Stimulated activated CD4-positive, alpha-beta T cell treated with anti-CD3 and anti-CD28 coated beads, TNF-alpha, amount 100 ng/mL, for 24 hours (primary cell): ENCODE results near the gene SKAP1.

Experiments
- DNase-seq, 3 experiments: peaks; one replicate each; pipeline ENCODE4 v3.0.0-alpha.2; 2020; ENCODE audit warnings: low read depth in 3 of 3

The SKAP1 gene

DNA sequence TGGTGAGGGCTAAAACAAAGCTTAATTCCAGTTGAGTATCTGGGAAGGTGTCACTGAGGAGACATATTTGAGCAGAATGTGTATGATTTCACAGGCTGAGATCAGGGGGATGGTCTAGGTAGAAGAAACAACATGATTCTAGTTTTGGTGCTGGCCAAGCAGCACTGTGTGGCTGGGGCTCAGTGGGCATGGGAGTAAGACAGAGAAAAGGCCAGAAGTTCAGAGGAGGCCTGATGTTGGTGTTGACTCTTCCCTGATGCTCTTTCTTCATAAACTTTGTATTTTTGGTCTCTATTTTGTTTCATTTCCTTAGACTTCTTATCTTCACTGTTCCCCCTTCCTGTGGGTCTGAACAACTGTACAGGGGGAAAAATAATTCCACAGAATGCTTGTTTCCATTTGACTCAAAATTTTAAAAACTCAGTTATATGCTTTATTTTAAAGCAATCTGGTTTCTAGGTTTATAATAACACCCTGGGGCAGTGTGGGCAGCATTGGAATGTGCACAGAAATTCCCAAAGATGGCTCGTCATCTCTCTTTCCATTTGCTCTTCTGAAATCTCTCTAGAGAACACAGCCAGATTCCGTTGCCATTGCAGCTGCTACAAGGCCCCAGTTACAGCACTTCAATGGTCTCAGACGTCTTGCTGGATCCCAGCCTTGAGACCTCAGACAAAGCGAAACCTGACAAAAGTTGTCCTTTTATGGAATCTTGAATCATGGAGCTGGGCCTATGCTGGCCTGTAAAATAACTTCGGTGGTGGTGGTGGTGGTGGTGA, 254.1 kb downstream of the SKAP1 start:
- no peak for DNase-seq

DNA sequence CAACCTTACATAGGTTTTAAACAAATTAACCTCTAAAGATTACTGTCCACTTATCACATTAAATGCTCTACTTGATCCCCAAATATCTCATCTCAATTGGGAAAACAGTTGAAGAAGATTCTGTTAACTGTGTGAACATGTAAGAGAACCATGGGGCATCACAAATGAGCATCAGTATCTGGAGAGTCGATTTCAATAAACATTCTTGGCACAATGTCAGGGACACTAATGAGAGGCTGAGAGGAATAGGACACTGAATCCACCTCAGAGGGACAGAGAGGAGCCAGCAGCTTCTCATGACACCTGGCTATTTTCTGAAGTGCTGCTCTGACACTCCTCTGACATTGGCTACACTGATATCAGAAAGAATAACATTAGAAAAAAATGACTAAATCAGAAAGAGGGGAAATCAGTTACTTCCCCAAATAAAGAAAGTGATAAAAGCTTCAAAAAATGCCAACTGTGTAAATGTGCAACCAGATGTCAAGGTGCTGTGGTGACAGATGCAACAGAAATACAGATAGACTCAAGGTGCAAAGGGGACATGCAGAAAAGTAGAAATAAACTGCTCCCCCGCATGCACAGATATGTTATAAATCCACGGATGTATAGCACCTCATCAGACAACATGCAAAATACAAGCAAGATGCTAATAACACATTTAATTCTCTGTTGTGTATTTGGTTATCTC, 255.0 kb downstream of the SKAP1 start:
- DNase-seq: no peak

DNA sequence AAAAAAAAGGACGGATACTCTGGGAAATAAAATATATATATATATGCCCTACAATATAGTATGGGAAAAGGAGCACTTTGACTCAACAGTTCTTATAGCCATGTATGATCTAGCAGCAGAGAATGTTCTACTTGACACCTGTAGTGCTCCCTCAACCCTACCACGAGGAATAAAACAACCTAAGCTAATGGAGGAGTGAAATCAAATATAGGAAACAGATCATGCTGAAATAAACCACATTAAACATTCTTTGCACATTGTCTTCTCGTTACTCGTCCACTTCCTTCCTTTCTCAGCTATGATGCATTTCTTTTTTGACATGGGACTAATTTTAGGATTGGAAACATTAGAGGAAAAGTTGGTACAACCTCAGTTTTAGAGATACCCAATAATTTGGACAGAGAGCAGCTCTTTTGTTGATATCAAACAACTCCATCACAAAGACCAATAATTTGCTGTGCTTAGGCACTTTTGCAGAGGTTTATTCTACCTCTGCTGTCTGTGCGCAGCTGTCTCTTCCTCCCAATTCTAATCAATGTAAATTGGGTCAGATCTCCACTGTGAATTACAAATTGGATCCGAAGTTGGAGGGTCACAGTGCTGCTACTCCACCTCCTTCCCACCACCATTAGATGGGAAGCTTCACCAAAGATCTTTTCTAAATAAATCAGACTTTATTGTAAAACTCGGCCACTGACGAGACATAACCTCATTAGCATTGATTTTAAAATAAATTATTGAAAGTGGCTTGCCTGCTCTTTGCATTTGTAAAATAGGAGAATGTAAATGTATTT, 256.6 kb downstream of the SKAP1 start:
- DNase-seq: no peak

DNA sequence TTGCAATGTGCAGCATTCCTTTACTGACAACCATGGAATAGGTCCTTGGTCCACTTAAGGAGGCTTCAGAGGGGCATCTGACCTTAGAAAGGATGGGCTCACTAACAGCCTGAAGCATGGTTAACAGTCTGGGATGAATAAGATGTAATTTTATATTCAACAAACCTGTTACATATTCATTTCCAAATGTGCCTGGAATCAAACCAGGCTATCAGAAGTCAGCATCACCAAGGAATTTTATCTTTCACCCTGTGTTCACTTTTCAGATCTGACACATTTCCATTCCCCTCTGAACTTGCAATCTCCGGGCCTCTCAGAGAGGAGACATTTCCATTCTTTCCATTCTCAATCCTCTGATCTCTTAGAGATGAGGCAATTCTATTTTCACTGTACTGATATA, 260.1 kb downstream of the SKAP1 start:
- no peak for DNase-seq

DNA sequence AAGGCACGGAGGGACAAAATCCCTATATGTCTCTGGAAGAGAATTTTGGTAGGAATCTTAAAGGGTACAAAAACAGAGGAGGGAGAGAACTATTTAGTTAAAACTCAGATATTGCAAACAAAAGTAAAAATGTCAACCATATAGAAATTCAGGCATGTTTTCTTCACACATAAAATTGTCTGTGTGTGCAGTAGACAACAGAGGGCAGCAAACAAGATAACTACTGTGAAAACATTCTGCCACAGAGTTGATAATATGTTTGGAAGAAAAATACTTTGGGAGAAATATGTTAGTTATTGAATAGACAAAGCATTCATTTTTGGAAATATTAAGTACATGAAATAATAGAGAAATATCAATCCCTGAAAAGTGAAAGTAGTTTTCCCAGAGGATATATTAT, 266.2 kb downstream of the SKAP1 start:
- DNase-seq: no peak

DNA sequence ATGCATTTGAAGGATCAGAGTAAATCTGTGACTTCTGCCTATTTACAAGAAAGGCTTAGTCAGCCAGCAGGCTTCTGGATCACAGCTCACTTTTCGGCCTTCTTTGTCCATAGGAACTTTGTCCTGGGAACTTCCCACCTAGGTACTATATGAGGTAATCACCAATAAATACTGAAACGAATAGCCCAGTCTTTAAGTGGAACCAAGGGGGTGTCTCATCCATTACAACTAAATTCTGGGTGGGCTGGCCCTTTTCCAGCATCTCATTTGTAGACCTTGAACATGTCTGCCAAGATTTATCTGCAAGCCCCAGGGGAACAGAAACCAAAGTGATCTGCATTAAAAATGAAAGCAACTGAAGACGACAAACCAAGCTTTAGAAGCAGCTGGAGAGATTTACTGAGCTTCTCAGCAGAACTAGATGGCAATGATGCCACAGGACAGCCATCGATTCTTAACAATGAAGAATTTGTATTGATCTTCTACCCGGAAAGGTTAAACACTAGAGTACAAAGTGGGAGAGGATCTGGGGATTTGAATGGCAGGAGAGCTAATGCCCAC, 267.0 kb downstream of the SKAP1 start:
- no peak for DNase-seq

DNA sequence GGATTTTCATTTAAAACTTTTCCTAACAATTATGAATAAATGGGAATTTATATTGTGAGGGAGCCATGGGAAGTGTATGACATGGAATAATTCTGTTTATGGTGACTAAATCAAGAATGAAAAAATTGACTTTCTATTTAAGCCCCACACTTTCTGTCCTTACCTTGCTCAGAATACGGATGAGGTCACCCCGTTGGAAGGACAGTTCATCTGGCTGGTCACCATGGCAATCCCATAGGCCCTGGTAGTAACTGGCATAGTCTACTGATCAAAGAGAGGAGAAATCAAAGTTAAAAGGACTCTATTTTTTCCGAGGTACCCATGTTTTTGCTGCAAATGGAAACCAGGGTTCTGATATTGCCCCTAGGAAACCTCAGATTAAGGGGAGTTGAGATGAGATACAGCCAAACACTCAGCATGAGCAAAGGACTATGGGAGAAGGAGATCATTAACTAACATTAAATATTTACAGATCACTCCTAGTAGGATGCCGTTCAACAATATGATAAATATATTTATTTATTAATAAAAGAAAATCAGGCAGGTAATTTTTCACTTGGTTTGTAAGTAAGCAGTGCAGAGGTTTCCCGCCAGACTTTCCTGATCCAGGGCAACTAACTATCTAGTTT, 267.6 kb downstream of the SKAP1 start:
- no peak for DNase-seq

DNA sequence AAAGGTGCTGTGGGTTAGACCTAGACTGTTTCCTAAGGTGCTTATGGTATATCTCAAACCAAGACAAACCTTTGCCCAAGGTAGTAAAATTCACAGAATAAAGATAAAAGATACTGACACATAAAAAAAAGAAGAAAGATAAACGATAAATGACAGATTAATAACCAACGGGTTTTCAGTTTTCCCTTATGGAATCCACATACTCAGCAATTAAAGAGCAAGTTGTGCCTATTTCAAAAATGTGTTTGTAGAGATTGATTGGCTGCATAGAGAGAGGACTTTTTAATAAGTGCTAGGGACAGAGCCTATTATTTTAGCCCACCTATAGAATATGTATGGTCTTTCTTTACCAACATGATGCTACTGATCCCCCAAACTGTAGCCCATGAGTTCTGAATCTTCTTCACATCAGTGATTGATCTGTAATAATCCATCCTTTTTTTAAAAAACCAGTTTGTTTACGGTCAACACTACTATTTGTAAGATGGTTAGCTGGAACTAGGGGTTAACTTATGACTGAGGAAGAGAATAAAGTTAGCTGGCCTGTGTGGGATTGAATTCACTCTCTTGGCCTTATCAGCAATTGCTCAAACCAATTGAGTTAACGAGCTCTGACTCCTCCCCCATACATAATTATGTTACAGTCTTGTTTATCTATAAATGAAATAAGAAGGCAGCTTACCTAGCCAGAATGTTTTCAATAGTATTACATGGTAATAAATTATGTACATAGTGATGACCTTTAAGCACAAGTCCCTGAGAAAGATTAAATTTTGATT, 268.7 kb downstream of the SKAP1 start:
- DNase-seq: no peak

DNA sequence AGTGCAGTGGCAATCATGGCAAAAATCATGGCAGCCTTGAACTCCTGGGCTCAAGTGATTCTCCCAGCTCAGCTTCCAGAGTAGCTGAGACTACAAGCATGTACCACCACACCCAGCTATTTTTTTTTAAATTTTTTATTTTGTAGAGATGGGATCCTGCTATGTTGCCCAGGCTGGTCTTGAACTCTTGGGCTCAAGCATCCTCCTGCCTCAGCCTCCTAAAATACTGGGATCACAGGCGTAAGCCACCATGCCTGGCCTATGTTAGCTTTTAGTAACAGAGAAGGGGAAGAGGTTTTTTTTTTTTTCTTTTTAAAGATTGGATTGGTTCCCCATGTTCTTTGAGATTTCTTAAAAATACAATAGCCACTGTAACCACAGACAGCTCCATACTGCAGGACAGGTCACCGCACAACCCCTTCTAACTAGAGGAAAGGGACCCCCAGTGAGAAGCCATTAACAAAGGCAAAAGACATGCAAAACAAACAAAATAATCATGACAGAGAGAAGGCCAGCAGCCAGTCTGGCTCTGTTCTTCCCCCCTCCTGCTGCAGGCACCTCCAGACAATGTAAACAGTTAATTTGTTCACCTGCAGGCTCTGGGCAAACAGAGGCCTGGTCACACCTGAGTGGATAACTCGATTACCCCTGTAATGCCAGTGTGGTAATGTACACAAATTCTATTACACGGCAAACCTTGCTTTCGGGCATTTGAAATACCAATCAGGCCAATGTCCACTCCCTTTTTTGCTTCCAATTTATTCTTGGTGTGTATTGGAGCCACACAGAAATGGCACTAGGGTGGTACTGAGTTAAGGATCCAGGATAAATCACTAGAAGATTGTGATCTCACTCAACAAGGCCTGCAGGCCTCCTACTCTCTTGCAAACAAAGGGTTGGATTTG, 269.6 kb downstream of the SKAP1 start:
- DNase-seq: no peak

DNA sequence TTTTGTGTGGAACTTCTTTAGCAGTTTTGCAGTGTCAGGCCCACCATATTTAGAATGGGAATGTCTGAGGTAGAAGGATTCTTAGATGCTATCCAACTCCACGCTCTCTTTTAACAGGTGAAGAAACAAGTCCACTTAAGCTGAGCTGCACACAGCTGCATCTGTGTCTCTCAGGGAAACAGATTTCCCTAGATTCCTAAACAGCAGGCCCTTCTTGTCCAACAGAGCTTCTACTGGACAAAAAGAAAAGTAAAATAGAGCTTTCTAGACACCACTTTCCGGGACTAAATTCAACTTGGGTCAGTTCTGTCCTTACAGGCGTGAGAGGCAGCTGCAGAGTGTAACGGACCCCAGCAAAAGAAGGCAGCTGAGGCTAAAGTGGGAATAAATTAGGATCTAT, 270.8 kb downstream of the SKAP1 start:
- no peak for DNase-seq

DNA sequence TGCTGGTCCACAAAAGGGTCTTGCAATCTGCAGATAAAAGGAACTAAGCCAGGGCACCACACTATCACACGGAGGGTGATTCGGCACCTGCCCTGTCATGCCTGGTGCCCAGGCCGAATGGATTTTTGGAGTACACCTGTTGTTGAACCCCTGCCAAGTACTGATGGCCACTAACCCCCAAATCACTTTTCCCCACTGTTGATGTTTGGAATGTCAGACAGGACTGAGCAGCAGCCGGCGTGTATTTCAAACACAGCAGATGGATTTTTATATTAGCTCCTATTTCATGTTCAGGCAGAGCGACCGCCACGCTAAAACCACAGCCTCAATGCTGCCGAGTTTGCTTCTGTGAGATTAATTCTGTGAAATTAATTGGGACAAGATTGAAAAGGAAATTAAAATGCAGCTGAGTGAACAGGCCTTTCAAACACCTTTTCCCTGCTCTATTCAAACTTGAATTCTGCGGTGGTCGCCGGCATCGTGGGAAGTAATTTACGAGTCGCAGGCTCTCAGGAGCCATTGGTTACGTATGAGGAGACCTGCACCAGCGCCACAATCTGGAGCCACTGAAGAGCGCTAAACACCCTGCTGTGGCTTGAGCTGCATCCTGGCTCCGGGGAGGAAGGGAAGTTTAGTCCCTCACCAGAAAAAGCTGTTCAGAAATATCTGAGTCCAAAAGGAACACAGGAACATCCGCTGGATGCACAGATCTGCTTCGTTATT, 274.0 kb downstream of the SKAP1 start:
- no peak for DNase-seq

DNA sequence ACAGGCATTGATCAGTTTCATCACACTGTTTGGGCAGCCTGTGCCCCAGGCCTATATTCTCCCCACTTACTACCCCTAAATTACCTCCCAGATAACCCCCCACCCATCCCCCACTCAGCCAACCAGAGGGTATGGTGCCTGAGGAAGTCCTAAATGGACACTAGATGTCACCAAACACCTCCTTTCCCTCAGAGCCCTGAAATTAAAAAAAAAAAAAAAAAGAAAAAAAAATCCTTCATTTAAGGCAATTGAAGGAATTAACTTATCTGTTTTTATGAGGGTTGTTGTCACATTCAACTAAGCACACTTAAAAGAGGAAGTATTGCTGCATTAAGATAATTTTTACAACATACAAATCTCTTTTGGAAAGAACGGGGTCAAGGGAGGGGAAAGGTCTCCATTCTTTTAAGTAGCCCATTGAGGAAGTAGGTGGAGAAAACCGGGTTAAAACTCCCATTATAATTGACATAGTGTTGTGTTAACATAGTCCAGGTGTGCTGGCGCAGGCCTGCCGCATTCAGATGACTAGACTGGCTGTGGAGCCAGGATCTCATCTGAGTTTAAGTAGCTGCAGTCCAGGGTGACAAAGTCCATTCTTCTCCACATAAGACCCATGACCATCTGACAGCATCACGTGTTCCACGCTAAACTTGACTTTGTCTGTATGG, 276.2 kb downstream of the SKAP1 start:
- peak in 1 of 3 experiments; percentile 5 for DNase-seq

DNA sequence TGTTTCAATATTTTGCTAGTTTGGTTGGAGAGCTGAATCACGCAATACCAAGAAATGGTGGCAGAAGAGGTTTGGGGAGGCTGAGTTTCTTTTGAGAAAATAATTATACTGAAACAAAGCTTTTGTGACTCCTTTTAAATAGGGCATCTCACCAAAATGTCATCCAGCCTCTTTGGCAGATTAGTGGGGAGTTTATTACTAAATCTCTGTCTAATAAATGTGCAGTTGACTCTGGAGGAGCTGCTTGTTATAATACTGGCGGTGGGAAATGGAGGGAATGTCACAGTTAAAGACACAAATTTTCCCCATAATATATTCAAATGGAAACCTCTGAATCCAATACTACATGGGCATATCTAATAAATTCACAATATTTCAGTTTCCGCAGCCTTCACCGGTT, 277.7 kb downstream of the SKAP1 start:
- no peak for DNase-seq

DNA sequence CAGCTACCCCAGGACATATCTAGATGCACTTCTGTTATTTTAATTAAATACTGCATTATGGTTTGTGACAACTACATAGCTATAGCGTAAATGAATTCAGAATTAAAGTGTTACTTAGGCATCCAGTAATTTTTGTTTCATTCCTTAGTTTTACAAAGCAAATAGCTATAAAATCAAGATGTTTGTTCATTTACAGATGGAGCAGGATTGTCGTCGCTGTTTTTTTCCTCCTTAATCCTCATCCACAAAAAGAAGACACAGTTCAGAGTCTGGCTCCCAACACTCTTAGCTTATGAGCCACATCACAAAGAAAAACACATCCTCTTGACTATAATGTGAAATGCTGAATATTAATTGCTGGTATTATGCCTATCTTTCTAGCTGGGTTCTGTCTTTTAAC, 278.8 kb downstream of the SKAP1 start:
- no peak for DNase-seq

DNA sequence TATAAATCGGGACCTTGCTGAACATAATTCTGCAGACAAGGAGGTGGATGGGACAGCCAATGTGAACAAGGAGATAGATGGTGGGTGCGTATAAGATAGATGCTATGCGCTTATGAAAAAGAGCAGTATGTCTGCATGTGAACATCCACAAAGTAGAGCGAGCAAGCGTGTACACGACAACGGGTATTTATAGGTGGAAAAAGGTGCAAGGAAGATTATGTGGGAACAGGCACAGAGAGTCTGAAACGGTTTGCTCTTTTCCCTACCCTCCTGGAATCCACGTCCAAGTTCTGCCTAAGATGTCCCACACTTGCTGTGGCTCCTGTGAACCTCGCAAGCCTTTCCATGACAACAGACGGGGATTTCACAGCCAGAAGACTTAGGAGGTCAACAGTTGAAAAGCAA, 279.4 kb downstream of the SKAP1 start:
- DNase-seq: no peak

DNA sequence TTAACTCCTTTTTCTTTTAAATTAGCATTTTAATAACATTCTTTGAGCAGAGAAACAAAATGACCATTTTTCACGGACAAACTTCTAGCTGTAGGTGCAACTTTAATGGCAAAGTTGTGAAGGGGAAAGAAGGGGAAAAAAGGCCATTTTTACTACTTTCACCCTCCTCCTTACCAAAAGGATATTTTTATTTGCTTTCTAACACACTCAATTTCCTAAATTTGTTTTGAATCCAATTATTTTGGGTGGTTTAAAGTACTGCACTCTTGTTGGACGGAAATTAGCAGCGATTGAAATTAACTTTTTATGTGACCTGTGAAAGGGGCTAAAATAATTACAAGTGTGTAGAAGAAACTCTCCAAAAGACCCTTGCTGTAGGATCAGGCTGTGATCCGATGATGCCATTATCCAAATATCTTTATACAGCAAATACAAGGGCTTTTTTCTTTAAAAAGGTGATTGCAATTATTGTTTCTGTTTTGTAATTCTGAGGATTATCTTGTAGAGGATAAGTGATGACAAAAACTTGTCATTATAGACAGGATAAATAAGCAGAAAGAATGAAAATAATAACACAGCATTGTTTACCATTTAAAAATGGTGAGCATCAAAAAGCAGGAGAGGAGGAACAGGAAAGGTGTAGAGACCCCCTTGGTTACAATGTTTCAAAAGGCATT, 280.1 kb downstream of the SKAP1 start:
- no peak for DNase-seq

DNA sequence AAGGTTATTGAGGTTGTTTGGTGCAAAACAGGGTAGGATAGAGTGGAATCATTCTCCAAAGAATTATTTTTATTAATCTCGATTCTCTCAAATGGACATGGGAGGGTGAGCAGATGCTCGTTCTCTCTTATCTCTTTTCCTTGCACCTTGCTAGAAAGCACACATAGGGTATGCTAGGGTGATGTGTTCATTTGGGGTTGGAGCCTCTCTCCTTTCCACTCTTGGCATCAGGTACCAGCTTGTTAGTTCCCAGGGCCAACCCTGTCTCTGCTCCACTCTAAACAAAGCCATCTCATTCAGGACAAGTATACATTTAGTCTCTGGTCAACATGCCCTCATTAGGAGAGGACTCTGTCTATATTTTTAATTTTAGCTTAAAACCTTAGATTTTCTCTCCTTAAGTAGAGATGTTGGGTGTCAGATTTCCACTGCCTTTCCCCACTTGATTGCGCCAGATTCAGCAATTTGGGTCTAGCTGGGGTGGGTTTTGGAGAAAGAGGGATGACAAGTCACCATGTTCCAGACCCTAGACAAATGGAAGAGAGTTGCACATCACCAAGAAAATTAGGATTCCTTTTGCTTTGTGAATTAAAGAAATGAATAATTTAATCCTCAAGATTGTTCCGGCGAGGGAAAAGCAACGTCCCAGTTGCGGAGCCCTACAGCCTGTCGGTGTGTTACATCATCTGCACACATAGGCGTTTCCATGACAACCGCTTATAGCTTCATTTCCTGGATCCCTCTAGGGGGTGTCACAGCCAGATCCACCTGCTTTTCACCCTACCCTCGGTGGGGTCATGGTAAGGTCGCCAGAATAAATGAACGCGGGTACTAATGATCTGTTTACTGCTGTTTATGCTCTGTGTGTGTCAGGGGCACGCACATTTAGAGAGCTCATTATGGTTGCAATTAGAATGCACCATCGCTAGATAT, 280.9 kb downstream of the SKAP1 start:
- no peak for DNase-seq
